Glutamatergic neuron (in vitro differentiated cells): ENCODE results near the gene SLC39A3. TPM values are rescaled to one million over a fixed set of nuclear protein-coding genes. Genes with fewer than 3 reads are reported as not detected.

Experiments
- DNase-seq: peaks from one replicate; pipeline ENCODE4 v3.0.0; 2022
- H3K27ac Mint-ChIP-seq: one replicate; pipeline ENCODE4 v1.8.0; 2020; ENCODE audit warnings: mild to moderate bottlenecking, mixed read lengths, inconsistent platforms; ENCODE audit not compliant: unreplicated experiment
- H3K27me3 Mint-ChIP-seq: one replicate; pipeline ENCODE4 v1.8.0; 2020; ENCODE audit warnings: mild to moderate bottlenecking, moderate library complexity, mixed read lengths, inconsistent platforms; ENCODE audit not compliant: unreplicated experiment
- H3K36me3 Mint-ChIP-seq: one replicate; pipeline ENCODE4 v1.8.0; 2020; ENCODE audit warnings: mild to moderate bottlenecking, mixed read lengths, inconsistent platforms; ENCODE audit not compliant: unreplicated experiment
- H3K4me1 Mint-ChIP-seq: one replicate; pipeline ENCODE4 v1.8.0; 2020; ENCODE audit warnings: mild to moderate bottlenecking, low read depth, mixed read lengths, inconsistent platforms; ENCODE audit not compliant: unreplicated experiment
- H3K4me3 Mint-ChIP-seq: one replicate; pipeline ENCODE4 v1.8.0; 2020; ENCODE audit warnings: mild to moderate bottlenecking, mixed read lengths, inconsistent platforms; ENCODE audit not compliant: unreplicated experiment
- H3K9me3 Mint-ChIP-seq: one replicate; pipeline ENCODE4 v1.8.0; 2020; ENCODE audit warnings: mild to moderate bottlenecking, moderate library complexity, mixed read lengths, inconsistent platforms; ENCODE audit not compliant: unreplicated experiment
- total RNA-seq: library from RNA; stranded (reverse); fragmentation: NEBNext Ultra II Directional; extraction: Animal tissue kit (Norgen Biotek cat#: 25700); gene quantifications from one replicate; pipeline ENCODE4 v1.2.1, GENCODE V29; 2021; ENCODE audit not compliant: unreplicated experiment
- TF ChIP-seq, protein P1 (sequence below): fragments of 200-600 bp; sonication (generic); IDR thresholded peaks from one replicate; pipeline ENCODE4 v1.5.0; 2021; ENCODE audit not compliant: partially characterized antibody, unreplicated experiment

Gene SLC39A3
- total RNA-seq, 1 donor from 2014 or later: 40.8 TPM

DNA sequence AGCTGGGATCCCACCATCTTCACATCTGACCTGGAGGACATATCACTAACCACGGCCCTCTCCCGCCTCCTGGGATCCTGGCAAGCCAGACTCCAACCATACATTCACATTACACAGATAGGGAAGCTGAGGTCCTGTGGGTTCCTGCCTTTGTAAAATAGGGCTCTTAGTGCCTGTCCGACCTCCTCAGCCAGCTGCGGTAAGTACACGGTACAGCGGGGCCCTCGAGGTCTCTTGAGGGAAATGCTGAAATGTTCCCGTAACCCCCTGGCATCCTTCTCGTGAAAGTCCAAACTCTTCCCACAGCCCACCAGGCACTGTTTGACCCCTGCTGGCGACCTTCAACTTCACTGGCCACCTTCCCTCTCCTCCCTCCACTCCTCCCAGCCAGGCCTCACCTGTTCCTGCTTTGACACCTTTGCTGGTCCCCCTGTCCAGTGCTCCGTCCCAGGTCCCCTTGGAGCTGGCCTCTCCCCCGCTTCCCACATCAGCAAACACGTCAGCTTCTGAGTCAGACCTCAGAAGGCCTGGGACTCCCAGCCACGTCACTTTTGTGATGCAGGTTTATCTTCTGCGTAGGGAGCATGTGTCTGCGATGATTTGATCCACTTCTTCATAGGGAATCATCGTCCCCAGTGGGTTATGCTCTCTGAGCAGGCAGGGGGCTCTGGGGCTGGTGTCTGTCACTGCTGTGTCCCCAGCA is 28.5 kb downstream of the SLC39A3 start:
- no peak overlapping the region for H3K27ac Mint-ChIP-seq
- TF ChIP-seq, protein P1, sequence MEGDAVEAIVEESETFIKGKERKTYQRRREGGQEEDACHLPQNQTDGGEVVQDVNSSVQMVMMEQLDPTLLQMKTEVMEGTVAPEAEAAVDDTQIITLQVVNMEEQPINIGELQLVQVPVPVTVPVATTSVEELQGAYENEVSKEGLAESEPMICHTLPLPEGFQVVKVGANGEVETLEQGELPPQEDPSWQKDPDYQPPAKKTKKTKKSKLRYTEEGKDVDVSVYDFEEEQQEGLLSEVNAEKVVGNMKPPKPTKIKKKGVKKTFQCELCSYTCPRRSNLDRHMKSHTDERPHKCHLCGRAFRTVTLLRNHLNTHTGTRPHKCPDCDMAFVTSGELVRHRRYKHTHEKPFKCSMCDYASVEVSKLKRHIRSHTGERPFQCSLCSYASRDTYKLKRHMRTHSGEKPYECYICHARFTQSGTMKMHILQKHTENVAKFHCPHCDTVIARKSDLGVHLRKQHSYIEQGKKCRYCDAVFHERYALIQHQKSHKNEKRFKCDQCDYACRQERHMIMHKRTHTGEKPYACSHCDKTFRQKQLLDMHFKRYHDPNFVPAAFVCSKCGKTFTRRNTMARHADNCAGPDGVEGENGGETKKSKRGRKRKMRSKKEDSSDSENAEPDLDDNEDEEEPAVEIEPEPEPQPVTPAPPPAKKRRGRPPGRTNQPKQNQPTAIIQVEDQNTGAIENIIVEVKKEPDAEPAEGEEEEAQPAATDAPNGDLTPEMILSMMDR: no peak

DNA sequence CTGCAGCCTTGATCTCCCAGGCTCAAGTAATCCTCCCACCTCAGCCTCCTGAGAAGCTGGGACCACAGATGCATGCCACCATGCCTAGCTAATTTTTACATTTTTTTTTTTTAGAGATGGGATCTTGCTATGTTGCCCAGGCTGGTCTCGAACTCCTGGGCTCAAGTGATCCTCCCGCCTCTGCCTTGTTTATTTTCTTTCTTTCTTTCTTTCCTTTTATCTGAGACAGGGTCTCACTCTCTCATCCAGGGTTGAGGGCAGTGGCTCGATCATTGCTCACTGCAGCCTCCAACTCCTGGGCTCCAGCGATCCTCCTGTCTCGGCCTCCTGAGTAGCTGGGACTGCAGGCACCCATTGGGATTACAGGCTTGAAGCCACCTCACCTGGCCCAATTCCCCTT is 33.6 kb downstream of the SLC39A3 start:
- Mint-ChIP-seq H3K4me3 (no peak overlapping the region), H3K27me3 (no peaks in the 10 kb centered on the region), H3K4me1 (no peaks in the 10 kb centered on the region), H3K36me3 (no peaks in the 10 kb centered on the region), H3K27ac (no peak overlapping the region), H3K9me3 (peaks cover 3% of the 10 kb centered on the region)
- TF ChIP-seq, protein P1: no peak
- no peak for DNase-seq

More for the DNA sequence above, 28.5 kb downstream of the SLC39A3 start:
- Mint-ChIP-seq H3K4me1 (no peaks in the 10 kb centered on the region), H3K9me3 (peaks cover 10% of the 10 kb centered on the region), H3K4me3 (no peak overlapping the region), H3K27me3 (peaks cover 3% of the 10 kb centered on the region), H3K36me3 (peaks cover 12% of the 10 kb centered on the region)
- no peak for DNase-seq

DNA sequence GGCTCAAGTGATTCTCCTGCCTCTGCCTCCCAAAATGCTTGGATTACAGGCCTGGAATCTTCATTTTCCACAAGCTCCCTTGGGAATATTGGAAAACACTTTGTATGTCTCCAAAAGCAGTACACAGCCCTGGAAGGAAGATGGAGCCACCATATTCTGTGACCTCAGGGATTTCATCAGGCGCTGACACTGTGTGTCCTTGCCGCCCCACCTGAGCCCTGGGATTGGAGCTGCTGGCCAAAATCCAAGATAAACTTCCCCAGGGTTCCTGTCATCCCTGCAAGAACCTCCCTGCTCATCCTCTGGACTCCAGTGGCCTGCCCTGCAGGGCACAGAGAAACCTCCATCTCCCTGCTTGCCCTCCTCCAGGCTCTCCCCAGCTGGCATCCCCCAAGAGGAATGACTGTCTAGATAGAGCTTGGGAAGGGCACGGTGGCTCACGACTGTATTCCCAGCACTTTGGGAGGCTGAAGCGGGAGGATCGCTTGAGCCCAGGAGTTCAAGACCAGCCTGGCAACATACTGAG is 36.1 kb downstream of the SLC39A3 start:
- no peaks in the 10 kb centered on the region for H3K4me1 Mint-ChIP-seq
- TF ChIP-seq, protein P1: no peak
- H3K36me3 Mint-ChIP-seq: no peaks in the 10 kb centered on the region
- H3K4me3 Mint-ChIP-seq: no peak overlapping the region
- no peak overlapping the region for H3K27ac Mint-ChIP-seq
- DNase-seq: no peak
- H3K9me3 Mint-ChIP-seq: peaks cover 3% of the 10 kb centered on the region
- peaks cover 3% of the 10 kb centered on the region for H3K27me3 Mint-ChIP-seq

DNA sequence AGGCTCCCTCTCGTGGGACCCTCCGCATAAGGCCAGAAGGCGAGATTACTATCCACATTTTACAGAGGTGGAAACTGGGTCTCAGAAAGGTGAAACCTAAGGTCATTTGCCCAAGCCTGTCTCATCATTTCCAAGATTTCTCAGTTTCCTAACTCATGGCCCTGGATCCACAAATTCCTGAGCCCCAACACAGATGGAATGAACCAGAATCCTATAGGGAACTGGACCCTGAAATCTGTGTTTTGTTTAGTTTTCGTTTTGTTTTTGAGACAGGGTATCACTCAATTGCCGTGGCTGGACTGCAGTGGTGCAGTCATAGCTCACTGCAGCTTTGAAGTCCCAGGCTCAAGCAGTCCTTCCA is 36.8 kb downstream of the SLC39A3 start:
- H3K36me3 Mint-ChIP-seq: no peaks in the 10 kb centered on the region
- H3K27me3 Mint-ChIP-seq: peaks cover 3% of the 10 kb centered on the region
- H3K27ac Mint-ChIP-seq: no peak overlapping the region
- TF ChIP-seq, protein P1: no peak
- no peaks in the 10 kb centered on the region for H3K4me1 Mint-ChIP-seq
- H3K4me3 Mint-ChIP-seq: peak overlapping the region; percentile 79
- DNase-seq: no peak
- H3K9me3 Mint-ChIP-seq: peaks cover 3% of the 10 kb centered on the region
